OCI-M1 (cell line): ENCODE data around the gene CCP110.

ENCODE experiments used
- DNase-seq: peaks from one replicate; lab custom pipeline; 2025; lab: John Stamatoyannopoulos, UW

CCP110 gene

GRCh38 chr16:19523559-19524355 lies at the start of gene CCP110:
Gene CCP110, plus strand, starts transcription at chr16:19523942. Its CDS starts 3,940 bp downstream, at chr16:19527882.
- DNase-seq: peak; percentile 97

GRCh38 chr16:19474617-19475016 lies 49.1 kb upstream of the CCP110 start:
- no peak for DNase-seq

GRCh38 chr16:19478505-19478904 lies 45.2 kb upstream of the CCP110 start:
- no peak for DNase-seq

GRCh38 chr16:19479302-19479721 lies 44.4 kb upstream of the CCP110 start:
- no peak for DNase-seq

- DNase-seq: peak; percentile 74
Observed at GRCh38 chr16:19481296-19481695, 42.4 kb upstream of the CCP110 start.

- no peak for DNase-seq
Observed at GRCh38 chr16:19481769-19482168, 42.0 kb upstream of the CCP110 start.

- DNase-seq: no peak
Observed at GRCh38 chr16:19482291-19482690, 41.5 kb upstream of the CCP110 start.

GRCh38 chr16:19484096-19484495 lies 39.6 kb upstream of the CCP110 start:
- no peak for DNase-seq

GRCh38 chr16:19485611-19486010 lies 38.1 kb upstream of the CCP110 start:
- no peak for DNase-seq

GRCh38 chr16:19486051-19486450 lies 37.7 kb upstream of the CCP110 start:
- no peak for DNase-seq

- DNase-seq: no peak
Observed at GRCh38 chr16:19486750-19487325, 36.9 kb upstream of the CCP110 start.

GRCh38 chr16:19488213-19488640 lies 35.5 kb upstream of the CCP110 start:
- DNase-seq: peak; percentile 72

- DNase-seq: no peak
Observed at GRCh38 chr16:19490619-19491018, 33.1 kb upstream of the CCP110 start.

GRCh38 chr16:19497176-19497575 lies 26.6 kb upstream of the CCP110 start:
- DNase-seq: no peak

- DNase-seq: no peak
Observed at GRCh38 chr16:19499006-19499405, 24.7 kb upstream of the CCP110 start.

GRCh38 chr16:19499481-19499880 lies 24.3 kb upstream of the CCP110 start:
- no peak for DNase-seq

GRCh38 chr16:19502395-19503131 lies 21.2 kb upstream of the CCP110 start:
- DNase-seq: peak; percentile 84

GRCh38 chr16:19503461-19504075 lies 20.2 kb upstream of the CCP110 start:
- DNase-seq: no peak

GRCh38 chr16:19505600-19506303 lies 18.0 kb upstream of the CCP110 start:
- DNase-seq: no peak

- DNase-seq: no peak
Observed at GRCh38 chr16:19506965-19507364, 16.8 kb upstream of the CCP110 start.

- DNase-seq: no peak
Observed at GRCh38 chr16:19507867-19508266, 15.9 kb upstream of the CCP110 start.

- DNase-seq: no peak
Observed at GRCh38 chr16:19512297-19512696, 11.4 kb upstream of the CCP110 start.
